Cardiac muscle cell (in vitro differentiated cells and primary cell): ENCODE data around the gene STXBP2. TPM values are rescaled to one million over a fixed set of nuclear protein-coding genes. Genes with fewer than 3 reads are reported as not detected.

ENCODE experiments used
- DNase-seq, 2 donors: peaks; one replicate each; pipeline versions ENCODE4 v3.0.0 to v3.0.0-alpha.2; 2010 to 2017; ENCODE audit warnings: low read depth in 1 of 2, low spot score in 1 of 2
- H3K27ac ChIP-seq: fragments of 200-600 bp; sonication (generic); 2 replicates; pipeline ENCODE4 v1.5.1; 2016
- H3K27me3 ChIP-seq: fragments of 200-600 bp; sonication (generic); 2 replicates; pipeline ENCODE4 v1.6.0; 2016; ENCODE audit warnings: control low read depth
- H3K36me3 ChIP-seq: fragments of 200-600 bp; sonication (generic); 2 replicates; pipeline ENCODE4 v1.5.1; 2016; ENCODE audit warnings: control low read depth
- H3K4me1 ChIP-seq: fragments of 200-600 bp; sonication (generic); 2 replicates; pipeline ENCODE4 v1.8.1; 2017; ENCODE audit warnings: low read depth, mild to moderate bottlenecking, mixed run types
- H3K4me3 ChIP-seq: fragments of 200-600 bp; sonication (generic); 2 replicates; pipeline ENCODE4 v1.5.1; 2016; ENCODE audit warnings: mild to moderate bottlenecking
- H3K9me3 ChIP-seq: fragments of 200-600 bp; sonication (generic); 2 replicates; pipeline ENCODE4 v1.5.1; 2017; ENCODE audit warnings: low read depth, mild to moderate bottlenecking, control low read depth
- polyA plus RNA-seq: library from polyadenylated mRNA; unstranded; fragments of >200 nt; fragmentation: Nextera tagmentation; extraction: Ambion mirVana; gene quantifications from 2 replicates; pipeline ENCODE4 v1.2.1, GENCODE V29; 2016
- total RNA-seq: library from RNA; depleted of rRNA; stranded (reverse); fragments of >200 nt; gene quantifications from 2 replicates; pipeline ENCODE4 v1.2.3, GENCODE V29; 2016
- TF ChIP-seq, protein P1 (sequence below): IDR thresholded peaks from 2 replicates; pipeline ENCODE4 v1.5.1; 2012; ENCODE audit warnings: low read depth, mild to moderate bottlenecking, low read length

Gene STXBP2
- total and polyA plus RNA-seq, 2 experiments from 2014 or later, result 32.7 to 33.6 TPM

DNA sequence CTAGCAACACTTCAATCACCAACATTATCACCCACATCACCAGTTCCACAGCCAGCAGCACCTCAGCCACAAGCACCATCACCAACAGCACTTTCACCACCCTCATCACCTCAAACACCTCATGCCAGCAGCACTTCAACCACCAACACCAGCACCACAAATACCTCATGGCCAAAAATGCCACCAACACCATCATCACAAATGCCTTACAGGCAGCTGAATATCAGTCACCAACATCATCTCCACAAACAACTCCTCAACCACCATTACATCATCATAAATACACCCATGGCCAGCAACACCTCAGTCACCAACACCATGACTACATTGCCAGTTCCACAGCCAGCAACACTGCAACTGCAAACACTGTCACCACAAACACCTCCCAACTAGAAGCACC, 54.6 kb downstream of the STXBP2 start:
- TF ChIP-seq, protein P1, sequence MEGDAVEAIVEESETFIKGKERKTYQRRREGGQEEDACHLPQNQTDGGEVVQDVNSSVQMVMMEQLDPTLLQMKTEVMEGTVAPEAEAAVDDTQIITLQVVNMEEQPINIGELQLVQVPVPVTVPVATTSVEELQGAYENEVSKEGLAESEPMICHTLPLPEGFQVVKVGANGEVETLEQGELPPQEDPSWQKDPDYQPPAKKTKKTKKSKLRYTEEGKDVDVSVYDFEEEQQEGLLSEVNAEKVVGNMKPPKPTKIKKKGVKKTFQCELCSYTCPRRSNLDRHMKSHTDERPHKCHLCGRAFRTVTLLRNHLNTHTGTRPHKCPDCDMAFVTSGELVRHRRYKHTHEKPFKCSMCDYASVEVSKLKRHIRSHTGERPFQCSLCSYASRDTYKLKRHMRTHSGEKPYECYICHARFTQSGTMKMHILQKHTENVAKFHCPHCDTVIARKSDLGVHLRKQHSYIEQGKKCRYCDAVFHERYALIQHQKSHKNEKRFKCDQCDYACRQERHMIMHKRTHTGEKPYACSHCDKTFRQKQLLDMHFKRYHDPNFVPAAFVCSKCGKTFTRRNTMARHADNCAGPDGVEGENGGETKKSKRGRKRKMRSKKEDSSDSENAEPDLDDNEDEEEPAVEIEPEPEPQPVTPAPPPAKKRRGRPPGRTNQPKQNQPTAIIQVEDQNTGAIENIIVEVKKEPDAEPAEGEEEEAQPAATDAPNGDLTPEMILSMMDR, result no peak
- DNase-seq, result no peak
- no peaks in the 10 kb centered on the region for H3K4me1 ChIP-seq
- no peak overlapping the region for H3K27ac ChIP-seq
- H3K27me3 ChIP-seq, result no peaks in the 10 kb centered on the region
- no peaks in the 10 kb centered on the region for H3K9me3 ChIP-seq
- no peaks in the 10 kb centered on the region for H3K36me3 ChIP-seq
- H3K4me3 ChIP-seq, result no peak overlapping the region

DNA sequence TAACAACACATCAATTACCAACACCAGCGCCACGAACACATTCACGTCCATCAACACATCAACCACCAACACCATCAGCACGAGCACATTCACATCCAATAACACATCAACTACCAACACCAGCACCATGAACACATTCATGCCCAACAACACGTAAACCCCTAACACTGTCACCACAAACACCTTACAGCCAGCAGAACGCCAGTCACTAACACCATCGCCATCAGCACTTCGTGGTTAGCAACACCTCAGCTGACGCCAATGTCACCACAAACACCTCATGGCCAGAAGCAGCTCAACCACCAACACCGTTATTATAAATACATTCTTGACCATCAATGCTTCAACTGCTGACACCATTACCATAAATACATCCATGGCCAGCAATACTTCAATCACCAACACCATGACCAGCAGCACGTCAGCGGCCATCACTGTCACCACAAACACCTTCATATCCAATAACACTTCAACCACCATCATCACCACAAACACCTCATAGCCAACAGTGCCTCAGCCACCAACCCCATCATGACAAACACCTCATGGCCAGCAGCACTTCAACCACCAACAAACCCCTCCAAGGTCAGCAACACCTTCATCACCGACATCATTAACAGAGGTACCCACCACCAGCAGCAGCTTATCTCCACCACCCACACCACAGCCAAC, 55.6 kb downstream of the STXBP2 start:
- TF ChIP-seq, protein P1, result no peak
- DNase-seq, result no peak

GRCh38 chr19:7694499-7694898, 57.6 kb downstream of the STXBP2 start:
- Histone ChIP-seq H3K27me3 (peaks cover 11% of the 10 kb centered on the region), H3K4me3 (no peak overlapping the region), H3K27ac (no peak overlapping the region), H3K36me3 (no peaks in the 10 kb centered on the region), H3K9me3 (no peaks in the 10 kb centered on the region), H3K4me1 (no peaks in the 10 kb centered on the region)
- no peak for DNase-seq
- TF ChIP-seq, protein P1, result no peak

More for the DNA sequence above, 55.6 kb downstream of the STXBP2 start:
- no peaks in the 10 kb centered on the region for H3K36me3 ChIP-seq
- no peaks in the 10 kb centered on the region for H3K4me1 ChIP-seq
- H3K27me3 ChIP-seq, result peaks cover 5% of the 10 kb centered on the region
- no peak overlapping the region for H3K4me3 ChIP-seq
- no peak overlapping the region for H3K27ac ChIP-seq
- H3K9me3 ChIP-seq, result no peaks in the 10 kb centered on the region

Other genes starting within 250 kb of the STXBP2 start
- 5.5 and 6.5 TPM in 2 replicates for gene PEX11G, start 148.1 kb upstream of the STXBP2 start, total RNA-seq
- 6.1 and 11.2 TPM in 2 replicates for gene PEX11G, start 148.1 kb upstream of the STXBP2 start, polyA plus RNA-seq
- gene ZNF358, start 121.0 kb upstream of the STXBP2 start, total RNA-seq, result 95.1 and 99.6 TPM in 2 replicates
- gene ZNF358, start 121.0 kb upstream of the STXBP2 start, polyA plus RNA-seq, result 35.4 and 40.7 TPM in 2 replicates
- gene MCOLN1, start 114.5 kb upstream of the STXBP2 start, total RNA-seq, result 5.8 and 6.9 TPM in 2 replicates
- gene MCOLN1, start 114.5 kb upstream of the STXBP2 start, polyA plus RNA-seq, result 13.7 and 24.7 TPM in 2 replicates
- gene PNPLA6, start 101.4 kb upstream of the STXBP2 start, total RNA-seq, result 48.1 and 56.4 TPM in 2 replicates
- 21.5 and 29.3 TPM in 2 replicates for gene PNPLA6, start 101.4 kb upstream of the STXBP2 start, polyA plus RNA-seq
- 10.6 and 10.8 TPM in 2 replicates for gene CAMSAP3, start 41.2 kb upstream of the STXBP2 start, total RNA-seq
- 10.4 and 13.5 TPM in 2 replicates for gene CAMSAP3, start 41.2 kb upstream of the STXBP2 start, polyA plus RNA-seq
- 62.0 and 81.5 TPM in 2 replicates for gene XAB2, start 7.6 kb upstream of the STXBP2 start, total RNA-seq
- 27.5 and 37.1 TPM in 2 replicates for gene XAB2, start 7.6 kb upstream of the STXBP2 start, polyA plus RNA-seq
- 14.9 and 25.0 TPM in 2 replicates for gene PET100, start 7.3 kb upstream of the STXBP2 start, total RNA-seq
- 369 and 404 TPM in 2 replicates for gene PET100, start 7.3 kb upstream of the STXBP2 start, polyA plus RNA-seq
- 0.51 and 2.7 TPM in 2 replicates for gene PCP2, start 3.4 kb upstream of the STXBP2 start, total RNA-seq
- gene PCP2, start 3.4 kb upstream of the STXBP2 start, polyA plus RNA-seq, result 0.34 and 0.70 TPM in 2 replicates
- gene RETN, start 31.9 kb downstream of the STXBP2 start, total RNA-seq, result not detected in 2 replicates
- gene RETN, start 31.9 kb downstream of the STXBP2 start, polyA plus RNA-seq, result not detected in 2 replicates
- gene MCEMP1, start 40.0 kb downstream of the STXBP2 start, total RNA-seq, result not detected in 2 replicates
- gene MCEMP1, start 40.0 kb downstream of the STXBP2 start, polyA plus RNA-seq, result not detected in 2 replicates
- 95.9 and 96.2 TPM in 2 replicates for gene TRAPPC5, start 43.7 kb downstream of the STXBP2 start, total RNA-seq
- gene TRAPPC5, start 43.7 kb downstream of the STXBP2 start, polyA plus RNA-seq, result 111 and 120 TPM in 2 replicates
- not detected in 2 replicates for gene FCER2, start 65.0 kb downstream of the STXBP2 start, total RNA-seq
- gene FCER2, start 65.0 kb downstream of the STXBP2 start, polyA plus RNA-seq, result 0.39 TPM in 1 of 2 replicates, not detected in the other
- not detected in 2 replicates for gene CLEC4G, start 95.0 kb downstream of the STXBP2 start, total RNA-seq
- not detected in 2 replicates for gene CLEC4G, start 95.0 kb downstream of the STXBP2 start, polyA plus RNA-seq
- gene CD209, start 110.4 kb downstream of the STXBP2 start, total RNA-seq, result not detected in 2 replicates
- not detected in 2 replicates for gene CD209, start 110.4 kb downstream of the STXBP2 start, polyA plus RNA-seq
- gene CLEC4M, start 126.1 kb downstream of the STXBP2 start, total RNA-seq, result 0.54 TPM in 1 of 2 replicates, not detected in the other
- 0.48 TPM in 1 of 2 replicates, not detected in the other for gene CLEC4M, start 126.1 kb downstream of the STXBP2 start, polyA plus RNA-seq
- gene EVI5L, start 193.1 kb downstream of the STXBP2 start, total RNA-seq, result 41.9 and 48.6 TPM in 2 replicates
- 28.7 and 29.1 TPM in 2 replicates for gene EVI5L, start 193.1 kb downstream of the STXBP2 start, polyA plus RNA-seq
- gene PRR36, start 237.3 kb downstream of the STXBP2 start, total RNA-seq, result 2.0 and 6.1 TPM in 2 replicates
- 6.2 and 10.3 TPM in 2 replicates for gene PRR36, start 237.3 kb downstream of the STXBP2 start, polyA plus RNA-seq